Activated B cell treated with CpG ODN at 0.5 μM for 24 hours (primary cell): ENCODE measurements around the gene CERK. TPM values are rescaled to one million over a fixed set of nuclear protein-coding genes. Genes with fewer than 3 reads are reported as not detected.

Source experiments
- ATAC-seq: fragments of 200-7000 bp; cut with Tn5 transposase; one replicate; pipeline ENCODE4 v1.10.0; 2021; ENCODE audit warnings: low read depth, mild to moderate bottlenecking, moderate library complexity
- CTCF ChIA-PET: fragments of 350-600 bp; sonication (Branson Sonifier 250); formaldehyde crosslinking; loops from one replicate; lab custom pipeline; 2021; ENCODE audit warnings: antibody characterized with exemption; lab: Charles Lee
- POLR2A ChIA-PET: fragments of 350-600 bp; sonication (Branson Sonifier 250); formaldehyde crosslinking; loops from one replicate; lab custom pipeline; 2021; ENCODE audit warnings: antibody characterized with exemption; lab: Charles Lee
- DNase-seq: peaks from one replicate; pipeline ENCODE4 v3.0.0; 2022
- H3K27ac Mint-ChIP-seq: one replicate; pipeline ENCODE4 v1.8.0; 2020; ENCODE audit warnings: mixed read lengths
- H3K27me3 Mint-ChIP-seq: one replicate; pipeline ENCODE4 v1.8.0; 2021; ENCODE audit warnings: mixed read lengths
- H3K36me3 Mint-ChIP-seq: one replicate; pipeline ENCODE4 v1.8.0; 2021; ENCODE audit warnings: low read depth, mixed read lengths
- H3K4me1 Mint-ChIP-seq: one replicate; pipeline ENCODE4 v1.8.0; 2021; ENCODE audit warnings: mixed read lengths
- H3K4me3 Mint-ChIP-seq: one replicate; pipeline ENCODE4 v1.8.0; 2020; ENCODE audit warnings: mild to moderate bottlenecking, mixed read lengths
- H3K9me3 Mint-ChIP-seq: one replicate; pipeline ENCODE4 v1.8.0; 2020; ENCODE audit warnings: mixed read lengths
- CTCF ChIP-seq: fragments of 200-600 bp; IDR thresholded peaks from one replicate; pipeline ENCODE4 v1.8.0; 2022; ENCODE audit warnings: antibody characterized with exemption, mild to moderate bottlenecking
- intact Hi-C: fragments of 100-400 bp; cut with micrococcal nuclease; formaldehyde crosslinking; loops from one replicate; pipeline ENCODE4 v1.15.1; 2024
- total RNA-seq: library from RNA; stranded (reverse); gene quantifications from 2 replicates; pipeline ENCODE4 v1.2.3, GENCODE V29; 2022

The CERK gene
- total RNA-seq, 1 donor from 2014 or later: 13.8 TPM

DNA sequence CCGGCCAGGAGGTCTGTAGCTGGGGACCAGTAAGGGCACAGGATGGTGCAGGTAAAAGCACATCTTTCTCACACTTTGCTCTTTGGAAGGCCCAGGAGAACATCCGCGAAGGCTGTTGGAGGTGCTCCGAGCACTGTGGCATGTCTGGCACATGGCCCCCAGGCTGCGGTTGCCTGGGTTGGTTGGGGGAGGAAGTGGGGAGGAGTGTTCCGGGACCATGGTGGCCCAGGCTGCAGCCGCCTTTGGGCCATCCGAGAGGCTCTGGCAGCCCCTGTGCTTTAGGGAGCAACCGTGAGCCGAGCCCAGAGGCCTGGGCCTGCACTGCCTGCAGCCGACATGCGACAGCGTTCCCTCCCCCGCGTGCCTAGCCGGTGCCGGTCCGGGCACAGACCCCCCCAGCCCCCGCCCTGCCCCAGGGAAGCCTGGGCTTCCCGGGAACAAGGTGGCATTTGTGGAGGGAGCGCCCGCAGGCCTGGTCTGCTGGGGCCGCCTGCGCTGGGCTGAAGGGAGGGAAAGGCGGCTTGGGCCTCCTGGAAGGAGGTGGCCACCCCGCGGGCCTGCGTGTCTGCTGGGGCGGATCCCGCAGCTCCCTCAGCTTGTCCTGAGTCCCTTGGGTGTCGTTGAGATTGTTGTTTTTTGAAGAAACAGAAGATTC, 59.9 kb downstream of the CERK start:
- DNase-seq: no peak
- intact Hi-C loops: no loop called here
- no peak overlapping the region for H3K4me3 Mint-ChIP-seq

DNA sequence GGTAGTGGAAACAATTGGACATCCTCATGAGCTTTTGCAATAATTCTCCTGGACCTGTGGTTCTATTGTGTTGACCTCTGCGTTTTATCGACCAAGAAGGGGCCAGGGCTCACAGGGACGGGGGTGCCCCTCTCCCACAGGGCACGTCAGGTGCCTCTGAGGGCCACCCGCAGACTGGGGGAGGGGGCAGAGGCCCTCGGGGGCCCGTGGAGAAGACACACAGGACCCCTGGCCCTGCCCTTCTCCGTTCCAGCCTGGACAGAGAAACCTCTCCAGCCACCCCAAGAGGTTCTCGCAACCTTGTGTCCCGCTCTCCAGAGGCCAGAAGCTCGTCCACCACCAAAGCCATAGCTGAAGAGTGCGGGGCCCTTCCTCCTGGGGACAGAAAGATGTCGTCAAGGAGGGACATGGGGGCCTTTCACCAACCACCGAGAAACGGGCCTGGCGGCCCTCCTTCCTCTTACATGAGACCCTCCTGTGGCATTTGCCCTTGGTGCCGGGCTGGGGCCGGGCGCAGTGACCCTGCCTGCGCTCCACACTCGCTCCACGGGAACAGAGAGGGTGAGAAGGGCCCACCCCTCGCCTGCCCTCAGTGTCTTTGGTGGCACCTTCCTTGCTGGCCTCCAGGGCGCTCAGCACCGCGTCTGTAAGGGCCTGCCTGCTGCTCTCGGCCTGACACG, 60.6 kb downstream of the CERK start:
- H3K4me1 Mint-ChIP-seq: peaks cover 26% of the 10 kb centered on the region
- TF ChIP-seq CTCF: no peak
- H3K27me3 Mint-ChIP-seq: no peaks in the 10 kb centered on the region
- intact Hi-C loops: no loop called here
- POLR2A ChIA-PET: interaction anchor here (0.6 kb wide), 1 partner anchor 139 kb away, joined by 3 read pairs; no protein-coding TSS in a partner anchor
- H3K4me3 Mint-ChIP-seq: no peak overlapping the region
- no peak overlapping the region for H3K27ac Mint-ChIP-seq
- H3K36me3 Mint-ChIP-seq: peaks cover 20% of the 10 kb centered on the region
- no peaks in the 10 kb centered on the region for H3K9me3 Mint-ChIP-seq
- CTCF ChIA-PET: no interaction called here
- ATAC-seq: no peak
- no peak for DNase-seq

More for the DNA sequence above, 59.9 kb downstream of the CERK start:
- ChIA-PET CTCF (no interaction called here), POLR2A (interaction anchor here (0.6 kb wide), 1 partner anchor 140 kb away, joined by 3 read pairs; no protein-coding TSS in a partner anchor)
- Mint-ChIP-seq H3K4me1 (peaks cover 24% of the 10 kb centered on the region), H3K9me3 (no peaks in the 10 kb centered on the region), H3K27me3 (no peaks in the 10 kb centered on the region), H3K36me3 (peaks cover 20% of the 10 kb centered on the region), H3K27ac (no peak overlapping the region)
- TF ChIP-seq CTCF: no peak
- no peak for ATAC-seq

- no peak overlapping the region for H3K4me3 Mint-ChIP-seq
- no peak overlapping the region for H3K27ac Mint-ChIP-seq
- ATAC-seq (no peak), DNase-seq (no peak)
- ChIA-PET POLR2A (no interaction called here), CTCF (no interaction called here)
- H3K4me1 Mint-ChIP-seq: peaks cover 31% of the 10 kb centered on the region
- peaks cover 20% of the 10 kb centered on the region for H3K36me3 Mint-ChIP-seq
- no peaks in the 10 kb centered on the region for H3K9me3 Mint-ChIP-seq
- no peak for TF ChIP-seq CTCF
- H3K27me3 Mint-ChIP-seq: no peaks in the 10 kb centered on the region
- intact Hi-C loops: no loop called here
Observed at GRCh38 chr22:46676881-46677280, 61.2 kb downstream of the CERK start.

DNA sequence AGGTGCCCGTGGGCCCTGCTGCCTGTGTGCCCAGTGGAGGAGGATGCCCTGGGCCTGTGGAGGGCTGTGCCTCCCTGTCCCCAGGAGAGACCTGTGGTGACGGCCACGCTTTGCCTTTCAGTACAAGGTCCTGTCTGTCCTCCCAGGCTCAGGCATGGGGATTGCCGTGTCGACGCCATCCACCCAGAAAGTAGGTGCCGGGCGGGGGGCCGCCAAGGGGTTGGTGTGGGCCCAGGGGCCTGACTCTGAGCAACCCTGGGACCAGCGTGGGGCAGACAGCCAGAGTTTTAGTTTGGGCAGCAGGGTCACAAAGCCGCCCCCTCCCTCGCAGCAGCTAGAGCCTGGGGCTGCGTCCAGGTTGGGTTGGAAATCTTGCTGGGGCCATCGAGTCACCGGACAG, 61.6 kb downstream of the CERK start:
- Mint-ChIP-seq H3K27me3 (no peaks in the 10 kb centered on the region), H3K27ac (no peak overlapping the region), H3K4me3 (no peak overlapping the region), H3K36me3 (peaks cover 20% of the 10 kb centered on the region), H3K4me1 (peaks cover 34% of the 10 kb centered on the region), H3K9me3 (no peaks in the 10 kb centered on the region)
- DNase-seq: no peak
- no peak for ATAC-seq
- ChIA-PET POLR2A (no interaction called here), CTCF (no interaction called here)
- no peak for TF ChIP-seq CTCF
- intact Hi-C loops: no loop called here

DNA sequence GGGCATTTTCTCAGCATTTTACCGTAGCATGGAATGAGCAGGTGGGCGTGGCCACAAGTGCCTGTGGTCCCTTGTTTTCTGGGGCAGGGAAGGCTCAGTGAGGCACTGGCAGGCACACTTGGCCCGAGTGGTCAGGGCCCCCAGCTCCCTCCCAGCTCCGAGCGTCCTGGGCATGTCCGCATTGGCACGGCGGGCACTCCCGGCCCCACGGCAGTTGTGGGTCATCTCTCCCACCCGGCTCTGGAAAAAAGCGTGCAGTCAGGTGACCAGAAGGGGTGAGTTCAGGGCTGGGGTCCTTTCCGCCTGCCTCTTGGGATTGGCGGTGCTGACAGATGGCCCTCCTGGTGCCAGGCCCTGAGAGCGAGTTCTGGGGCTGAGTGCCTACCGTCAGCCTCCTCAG, 62.1 kb downstream of the CERK start:
- Mint-ChIP-seq H3K27me3 (no peaks in the 10 kb centered on the region), H3K27ac (no peak overlapping the region), H3K4me1 (peaks cover 34% of the 10 kb centered on the region), H3K4me3 (no peak overlapping the region), H3K36me3 (peaks cover 20% of the 10 kb centered on the region), H3K9me3 (no peaks in the 10 kb centered on the region)
- CTCF ChIA-PET: no interaction called here
- ATAC-seq (no peak), DNase-seq (no peak)
- no peak for TF ChIP-seq CTCF
- POLR2A ChIA-PET: interaction anchor here (0.6 to 1.0 kb wide), 2 partner anchors 52 to 89 kb away, joined by 3 read pairs; no protein-coding TSS in a partner anchor
- intact Hi-C loops: loop anchor here (2.0 kb wide), 2 partner anchors 63 to 87 kb away; partner anchors contain the start of genes CERK and TBC1D22A
